ENCODE data around the gene DLG5. TPM values are rescaled to one million over a fixed set of nuclear protein-coding genes. Genes with fewer than 3 reads are reported as not detected.
A peak's percentile ranks its signal among the peaks of the same experiment; 100 is the strongest.

DLG5 gene
- total and polyA plus RNA-seq, 9 of the 15 experiments (the other 6 are each of a cell fraction or from before 2014, with no cell fraction given), result 1.4 to 26.8 (median 11.2) TPM

DNA sequence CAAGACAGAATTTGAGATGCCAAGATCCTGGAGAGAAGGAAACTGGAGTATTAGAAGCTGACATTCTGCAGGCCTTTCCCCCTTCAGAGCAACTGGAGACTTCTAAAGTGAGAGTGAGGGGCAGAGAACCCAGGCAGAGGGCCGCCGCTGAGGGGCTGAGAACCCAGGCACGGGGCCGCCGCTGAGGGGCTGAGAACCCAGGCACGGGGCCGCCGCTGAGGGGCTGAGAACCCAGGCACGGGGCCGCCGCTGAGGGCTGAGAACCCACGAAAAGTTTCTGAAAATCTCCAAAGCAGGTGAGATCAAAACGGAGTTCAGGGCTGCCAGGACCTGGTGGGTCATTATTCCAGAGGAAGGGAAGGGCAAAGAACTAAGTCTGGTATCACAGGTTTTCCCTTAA, 126.2 kb downstream of the DLG5 start:
- FAIRE-seq, result no peak
- no TSS peak for BruUV-seq (replicated peaks)
- no peak overlapping the region for H3K9ac ChIP-seq (ENCODE audit: insufficient read depth in 1 of 2, low read depth in 2 of 2, low read length in 2 of 2)
- peaks cover 9% of the 10 kb centered on the region; the same call in 1 of the 2 replicates for H4K20me1 ChIP-seq (replicated peaks; ENCODE audit: control insufficient read depth, insufficient read depth, low read length)
- TF ChIP-seq MEF2A (IDR thresholded peaks at IDR 0.05; ENCODE audit: control insufficient read depth, low read depth, low read length), result no peak
- H3K4me3 ChIP-seq, result no peak overlapping the region
- peaks cover 73% of the 10 kb centered on the region; the same call in 2 of the 3 replicates for H3K36me3 ChIP-seq (ENCODE audit: control insufficient read depth, insufficient read depth, low read length)
- ATAC-seq, result no peak
- intact Hi-C loops (cut with micrococcal nuclease) (no loop called here), in situ Hi-C loops (cut with MboI) (no loop called here)
- H3K4me1 ChIP-seq (replicated peaks in 1 of 2; ENCODE audit: control insufficient read depth in 2 of 2, insufficient read depth in 2 of 2, low read length in 2 of 2), result no peaks in the 10 kb centered on the region
- H3K9me1 ChIP-seq (ENCODE audit: control insufficient read depth, insufficient read depth, low read length), result no peaks in the 10 kb centered on the region
- ChIA-PET POLR2A (interaction anchor here (0.6 to 2.2 kb wide), 2 partner anchors 10 to 15 kb away, joined by 4 to 10 read pairs; no protein-coding TSS in a partner anchor), CTCF (ENCODE audit: low intra/inter-chr PET ratio) (no interaction called here)
- no peak overlapping the region for H2AFZ ChIP-seq (ENCODE audit: low read depth, low read length)
- WGBS (ENCODE audit: insufficient coverage, low coverage, missing lambda C conversion rate), result 83% methylated on average over 7 of the region's 13 CpGs
- no peak overlapping the region for H3K27ac ChIP-seq (ENCODE audit: extremely low read depth, low read depth, low read length)
- no peaks in the 10 kb centered on the region for H3K27me3 ChIP-seq (ENCODE audit: control insufficient read depth in 2 of 2, insufficient read depth in 2 of 2, low read length in 2 of 2)
- H3K79me2 ChIP-seq (ENCODE audit: control insufficient read depth, insufficient read depth, low read length), result no peaks in the 10 kb centered on the region
- no peaks in the 10 kb centered on the region for H3K9me3 ChIP-seq (replicated peaks; ENCODE audit: control insufficient read depth, insufficient read depth, low read depth, low read length)
- H3K4me2 ChIP-seq (ENCODE audit: insufficient read depth, low read length), result no peak overlapping the region
- no peak for DNase-seq (ENCODE audit: extremely low read depth in 1 of 4, low spot score in 3 of 4)

DNA sequence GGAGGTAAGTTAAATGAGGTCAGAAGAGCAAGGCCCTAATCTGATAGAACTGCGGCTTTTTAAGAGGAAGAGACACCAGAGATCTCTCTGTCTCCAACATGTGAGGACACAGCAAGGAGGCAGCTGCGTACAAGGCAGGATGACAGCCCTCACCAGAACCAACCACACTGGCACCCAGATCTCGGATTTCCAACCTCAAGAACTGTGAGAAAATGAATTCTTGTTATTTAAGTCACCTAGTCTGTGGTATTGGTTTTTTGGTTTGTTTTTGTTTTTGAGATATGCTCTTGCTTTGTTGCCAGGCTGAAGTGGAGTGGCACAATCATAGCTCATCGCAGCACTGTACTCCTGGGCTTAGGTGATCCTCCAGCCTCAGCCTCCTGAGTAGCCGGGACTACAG, 127.2 kb downstream of the DLG5 start:
- intact Hi-C loops (cut with micrococcal nuclease) (no loop called here), in situ Hi-C loops (cut with MboI) (no loop called here)
- TF ChIP-seq FOSL1 (tag; conservative IDR thresholded peaks at IDR 0.05) (0 out of 2 replicates have a peak, but pooled peaks have one; percentile 1), ZNF764 (CRISPR knock-in tag; IDR thresholded peaks at IDR 0.05; ENCODE audit: low read depth) (no peak)
- DNase-seq (ENCODE audit: extremely low read depth in 1 of 4, low spot score in 3 of 4), result no peak
- CTCF ChIA-PET (ENCODE audit: low intra/inter-chr PET ratio), result no interaction called here
- 66% methylated on average over 5 of the region's 5 CpGs for WGBS (ENCODE audit: insufficient coverage, low coverage, missing lambda C conversion rate)
- no peak overlapping the region for H3K9ac ChIP-seq (ENCODE audit: insufficient read depth in 1 of 2, low read depth in 2 of 2, low read length in 2 of 2)
- POLR2A ChIA-PET, result interaction anchor here (0.6 to 2.2 kb wide), 2 partner anchors 11 to 14 kb away, joined by 4 to 10 read pairs; no protein-coding TSS in a partner anchor
- H3K4me2 ChIP-seq (ENCODE audit: insufficient read depth, low read length), result no peak overlapping the region
- H4K20me1 ChIP-seq (replicated peaks; ENCODE audit: control insufficient read depth, insufficient read depth, low read length), result peaks cover 9% of the 10 kb centered on the region; the same call in 1 of the 2 replicates
- no peak overlapping the region for H3K27ac ChIP-seq (ENCODE audit: extremely low read depth, low read depth, low read length)
- BruUV-seq (replicated peaks), result no TSS peak
- peak; percentile 25; the same call in 2 of the 3 replicates for ATAC-seq
- no peaks in the 10 kb centered on the region for H3K79me2 ChIP-seq (ENCODE audit: control insufficient read depth, insufficient read depth, low read length)
- H3K9me3 ChIP-seq (replicated peaks; ENCODE audit: control insufficient read depth, insufficient read depth, low read depth, low read length), result no peaks in the 10 kb centered on the region
- no peaks in the 10 kb centered on the region for H3K4me1 ChIP-seq (replicated peaks in 1 of 2; ENCODE audit: control insufficient read depth in 2 of 2, insufficient read depth in 2 of 2, low read length in 2 of 2)
- H3K36me3 ChIP-seq (ENCODE audit: control insufficient read depth, insufficient read depth, low read length), result peaks cover 73% of the 10 kb centered on the region; the same call in 2 of the 3 replicates
- no peaks in the 10 kb centered on the region for H3K9me1 ChIP-seq (ENCODE audit: control insufficient read depth, insufficient read depth, low read length)
- no peak overlapping the region for H3K4me3 ChIP-seq
- H3K27me3 ChIP-seq (ENCODE audit: control insufficient read depth in 2 of 2, insufficient read depth in 2 of 2, low read length in 2 of 2), result no peaks in the 10 kb centered on the region
- no peak overlapping the region for H2AFZ ChIP-seq (ENCODE audit: low read depth, low read length)
- peak; percentile 29 for FAIRE-seq
